ENCODE measurements around the gene DENND6B. TPM values are rescaled to one million over a fixed set of nuclear protein-coding genes. Genes with fewer than 3 reads are reported as not detected.

DENND6B gene
- total and polyA plus RNA-seq, 2 of the 13 experiments (the other 11 are each of a cell fraction or from before 2014, with no cell fraction given), result 0.95 to 3.8 TPM

DNA sequence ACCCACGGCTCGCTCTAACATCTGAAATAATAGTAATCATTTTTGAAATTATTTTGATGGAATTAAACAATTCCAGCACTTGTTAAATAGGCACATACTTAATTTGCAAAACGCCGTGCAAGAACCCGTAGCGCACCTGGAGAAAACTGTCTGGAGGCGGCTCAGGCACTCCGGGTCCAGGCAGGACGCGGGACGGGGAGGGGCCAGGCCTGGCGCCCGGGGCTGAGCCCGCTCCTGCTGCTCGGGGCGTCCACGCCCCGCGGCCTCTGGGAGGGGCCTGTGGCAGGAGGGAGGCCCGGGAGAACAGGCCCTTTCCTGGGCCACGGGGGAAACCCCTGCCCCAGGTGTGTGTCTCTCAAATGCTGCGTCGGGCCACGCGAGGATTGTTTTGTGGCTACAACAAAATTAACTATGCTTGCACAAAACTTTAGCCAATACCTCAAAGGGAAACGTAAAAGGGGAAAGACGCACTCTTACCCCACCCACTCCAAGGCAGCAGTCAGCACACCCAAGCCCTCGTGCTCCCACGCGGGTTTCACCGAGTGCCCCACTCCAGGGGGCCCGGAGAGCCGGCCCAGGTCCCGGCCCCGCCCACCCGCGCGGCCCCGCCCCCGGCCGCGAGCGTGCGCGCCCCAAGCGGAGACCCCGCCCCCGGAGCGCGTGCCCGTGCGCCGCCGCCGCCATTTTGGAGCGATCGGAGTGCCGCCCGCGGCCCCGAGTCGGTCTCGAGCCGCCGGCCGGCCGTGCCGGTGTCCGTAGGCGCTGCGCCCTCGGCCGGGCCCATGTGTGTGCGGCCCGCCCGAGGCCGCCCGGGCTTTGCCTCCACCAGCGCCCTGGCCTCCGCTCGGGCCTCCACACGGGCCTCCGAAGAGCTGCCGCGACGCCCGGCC lies 16.1 kb upstream of the DENND6B start, which contains the start of gene PPP6R2 (continued):
- TF ChIP-seq, protein P1, sequence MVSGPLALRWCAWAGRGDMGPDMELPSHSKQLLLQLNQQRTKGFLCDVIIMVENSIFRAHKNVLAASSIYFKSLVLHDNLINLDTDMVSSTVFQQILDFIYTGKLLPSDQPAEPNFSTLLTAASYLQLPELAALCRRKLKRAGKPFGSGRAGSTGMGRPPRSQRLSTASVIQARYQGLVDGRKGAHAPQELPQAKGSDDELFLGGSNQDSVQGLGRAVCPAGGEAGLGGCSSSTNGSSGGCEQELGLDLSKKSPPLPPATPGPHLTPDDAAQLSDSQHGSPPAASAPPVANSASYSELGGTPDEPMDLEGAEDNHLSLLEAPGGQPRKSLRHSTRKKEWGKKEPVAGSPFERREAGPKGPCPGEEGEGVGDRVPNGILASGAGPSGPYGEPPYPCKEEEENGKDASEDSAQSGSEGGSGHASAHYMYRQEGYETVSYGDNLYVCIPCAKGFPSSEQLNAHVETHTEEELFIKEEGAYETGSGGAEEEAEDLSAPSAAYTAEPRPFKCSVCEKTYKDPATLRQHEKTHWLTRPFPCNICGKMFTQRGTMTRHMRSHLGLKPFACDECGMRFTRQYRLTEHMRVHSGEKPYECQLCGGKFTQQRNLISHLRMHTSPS (CRISPR knock-in tag; IDR thresholded peaks at IDR 0.05; ENCODE audit: low read depth), result no peak
- TF ChIP-seq ZNF7 (CRISPR knock-in tag; IDR thresholded peaks at IDR 0.05) (no peak), PHF8 (CRISPR knock-in tag; IDR thresholded peaks at IDR 0.05) (peak; percentile 51), ATRX (CRISPR knock-in tag; IDR thresholded peaks at IDR 0.05; ENCODE audit: borderline replicate concordance) (no peak), POLR2A (IDR thresholded peaks at IDR 0.05; ENCODE audit: insufficient read depth in 1 of 2, low read depth in 2 of 2, low read length in 2 of 2) (peak; percentile 43 to 44; a peak in 2 of 4 replicates), ZNF556 (CRISPR knock-in tag; IDR thresholded peaks at IDR 0.05; ENCODE audit: borderline replicate concordance) (peak; percentile 14; the same call in 1 of the 2 replicates), ZNF367 (CRISPR knock-in tag; IDR thresholded peaks at IDR 0.05; ENCODE audit: borderline replicate concordance) (no peak), SCMH1 (CRISPR knock-in tag; IDR thresholded peaks at IDR 0.05; ENCODE audit: borderline replicate concordance) (no peak)
- TF ChIP-seq, protein P2, sequence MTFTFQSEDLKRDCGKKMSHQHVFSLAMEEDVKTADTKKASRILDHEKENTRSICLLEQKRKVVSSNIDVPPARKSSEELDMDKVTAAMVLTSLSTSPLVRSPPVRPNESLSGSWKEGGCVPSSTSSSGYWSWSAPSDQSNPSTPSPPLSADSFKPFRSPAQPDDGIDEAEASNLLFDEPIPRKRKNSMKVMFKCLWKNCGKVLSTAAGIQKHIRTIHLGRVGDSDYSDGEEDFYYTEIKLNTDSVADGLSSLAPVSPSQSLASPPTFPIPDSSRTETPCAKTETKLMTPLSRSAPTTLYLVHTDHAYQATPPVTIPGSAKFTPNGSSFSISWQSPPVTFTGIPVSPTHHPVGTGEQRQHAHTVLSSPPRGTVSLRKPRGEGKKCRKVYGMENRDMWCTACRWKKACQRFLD (CRISPR knock-in tag; IDR thresholded peaks at IDR 0.05; ENCODE audit: borderline replicate concordance), result no peak
- TF ChIP-seq, protein P3, sequence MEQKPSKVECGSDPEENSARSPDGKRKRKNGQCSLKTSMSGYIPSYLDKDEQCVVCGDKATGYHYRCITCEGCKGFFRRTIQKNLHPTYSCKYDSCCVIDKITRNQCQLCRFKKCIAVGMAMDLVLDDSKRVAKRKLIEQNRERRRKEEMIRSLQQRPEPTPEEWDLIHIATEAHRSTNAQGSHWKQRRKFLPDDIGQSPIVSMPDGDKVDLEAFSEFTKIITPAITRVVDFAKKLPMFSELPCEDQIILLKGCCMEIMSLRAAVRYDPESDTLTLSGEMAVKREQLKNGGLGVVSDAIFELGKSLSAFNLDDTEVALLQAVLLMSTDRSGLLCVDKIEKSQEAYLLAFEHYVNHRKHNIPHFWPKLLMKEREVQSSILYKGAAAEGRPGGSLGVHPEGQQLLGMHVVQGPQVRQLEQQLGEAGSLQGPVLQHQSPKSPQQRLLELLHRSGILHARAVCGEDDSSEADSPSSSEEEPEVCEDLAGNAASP (CRISPR knock-in tag; IDR thresholded peaks at IDR 0.05; ENCODE audit: borderline replicate concordance), result no peak
- TF ChIP-seq, protein P4, sequence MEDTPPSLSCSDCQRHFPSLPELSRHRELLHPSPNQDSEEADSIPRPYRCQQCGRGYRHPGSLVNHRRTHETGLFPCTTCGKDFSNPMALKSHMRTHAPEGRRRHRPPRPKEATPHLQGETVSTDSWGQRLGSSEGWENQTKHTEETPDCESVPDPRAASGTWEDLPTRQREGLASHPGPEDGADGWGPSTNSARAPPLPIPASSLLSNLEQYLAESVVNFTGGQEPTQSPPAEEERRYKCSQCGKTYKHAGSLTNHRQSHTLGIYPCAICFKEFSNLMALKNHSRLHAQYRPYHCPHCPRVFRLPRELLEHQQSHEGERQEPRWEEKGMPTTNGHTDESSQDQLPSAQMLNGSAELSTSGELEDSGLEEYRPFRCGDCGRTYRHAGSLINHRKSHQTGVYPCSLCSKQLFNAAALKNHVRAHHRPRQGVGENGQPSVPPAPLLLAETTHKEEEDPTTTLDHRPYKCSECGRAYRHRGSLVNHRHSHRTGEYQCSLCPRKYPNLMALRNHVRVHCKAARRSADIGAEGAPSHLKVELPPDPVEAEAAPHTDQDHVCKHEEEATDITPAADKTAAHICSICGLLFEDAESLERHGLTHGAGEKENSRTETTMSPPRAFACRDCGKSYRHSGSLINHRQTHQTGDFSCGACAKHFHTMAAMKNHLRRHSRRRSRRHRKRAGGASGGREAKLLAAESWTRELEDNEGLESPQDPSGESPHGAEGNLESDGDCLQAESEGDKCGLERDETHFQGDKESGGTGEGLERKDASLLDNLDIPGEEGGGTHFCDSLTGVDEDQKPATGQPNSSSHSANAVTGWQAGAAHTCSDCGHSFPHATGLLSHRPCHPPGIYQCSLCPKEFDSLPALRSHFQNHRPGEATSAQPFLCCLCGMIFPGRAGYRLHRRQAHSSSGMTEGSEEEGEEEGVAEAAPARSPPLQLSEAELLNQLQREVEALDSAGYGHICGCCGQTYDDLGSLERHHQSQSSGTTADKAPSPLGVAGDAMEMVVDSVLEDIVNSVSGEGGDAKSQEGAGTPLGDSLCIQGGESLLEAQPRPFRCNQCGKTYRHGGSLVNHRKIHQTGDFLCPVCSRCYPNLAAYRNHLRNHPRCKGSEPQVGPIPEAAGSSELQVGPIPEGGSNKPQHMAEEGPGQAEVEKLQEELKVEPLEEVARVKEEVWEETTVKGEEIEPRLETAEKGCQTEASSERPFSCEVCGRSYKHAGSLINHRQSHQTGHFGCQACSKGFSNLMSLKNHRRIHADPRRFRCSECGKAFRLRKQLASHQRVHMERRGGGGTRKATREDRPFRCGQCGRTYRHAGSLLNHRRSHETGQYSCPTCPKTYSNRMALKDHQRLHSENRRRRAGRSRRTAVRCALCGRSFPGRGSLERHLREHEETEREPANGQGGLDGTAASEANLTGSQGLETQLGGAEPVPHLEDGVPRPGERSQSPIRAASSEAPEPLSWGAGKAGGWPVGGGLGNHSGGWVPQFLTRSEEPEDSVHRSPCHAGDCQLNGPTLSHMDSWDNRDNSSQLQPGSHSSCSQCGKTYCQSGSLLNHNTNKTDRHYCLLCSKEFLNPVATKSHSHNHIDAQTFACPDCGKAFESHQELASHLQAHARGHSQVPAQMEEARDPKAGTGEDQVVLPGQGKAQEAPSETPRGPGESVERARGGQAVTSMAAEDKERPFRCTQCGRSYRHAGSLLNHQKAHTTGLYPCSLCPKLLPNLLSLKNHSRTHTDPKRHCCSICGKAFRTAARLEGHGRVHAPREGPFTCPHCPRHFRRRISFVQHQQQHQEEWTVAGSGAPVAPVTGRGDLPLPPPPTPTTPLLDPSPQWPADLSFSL (CRISPR knock-in tag; IDR thresholded peaks at IDR 0.05), result no peak
- TF ChIP-seq, protein P5, sequence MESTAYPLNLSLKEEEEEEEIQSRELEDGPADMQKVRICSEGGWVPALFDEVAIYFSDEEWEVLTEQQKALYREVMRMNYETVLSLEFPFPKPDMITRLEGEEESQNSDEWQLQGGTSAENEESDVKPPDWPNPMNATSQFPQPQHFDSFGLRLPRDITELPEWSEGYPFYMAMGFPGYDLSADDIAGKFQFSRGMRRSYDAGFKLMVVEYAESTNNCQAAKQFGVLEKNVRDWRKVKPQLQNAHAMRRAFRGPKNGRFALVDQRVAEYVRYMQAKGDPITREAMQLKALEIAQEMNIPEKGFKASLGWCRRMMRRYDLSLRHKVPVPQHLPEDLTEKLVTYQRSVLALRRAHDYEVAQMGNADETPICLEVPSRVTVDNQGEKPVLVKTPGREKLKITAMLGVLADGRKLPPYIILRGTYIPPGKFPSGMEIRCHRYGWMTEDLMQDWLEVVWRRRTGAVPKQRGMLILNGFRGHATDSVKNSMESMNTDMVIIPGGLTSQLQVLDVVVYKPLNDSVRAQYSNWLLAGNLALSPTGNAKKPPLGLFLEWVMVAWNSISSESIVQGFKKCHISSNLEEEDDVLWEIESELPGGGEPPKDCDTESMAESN (CRISPR knock-in tag; conservative IDR thresholded peaks at IDR 0.05), result no peak; the same call in 1 of the 2 replicates
- TF ChIP-seq, protein P6, sequence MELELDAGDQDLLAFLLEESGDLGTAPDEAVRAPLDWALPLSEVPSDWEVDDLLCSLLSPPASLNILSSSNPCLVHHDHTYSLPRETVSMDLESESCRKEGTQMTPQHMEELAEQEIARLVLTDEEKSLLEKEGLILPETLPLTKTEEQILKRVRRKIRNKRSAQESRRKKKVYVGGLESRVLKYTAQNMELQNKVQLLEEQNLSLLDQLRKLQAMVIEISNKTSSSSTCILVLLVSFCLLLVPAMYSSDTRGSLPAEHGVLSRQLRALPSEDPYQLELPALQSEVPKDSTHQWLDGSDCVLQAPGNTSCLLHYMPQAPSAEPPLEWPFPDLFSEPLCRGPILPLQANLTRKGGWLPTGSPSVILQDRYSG (CRISPR knock-in tag; IDR thresholded peaks at IDR 0.05), result no peak

All from HepG2 (cell line).